Chondrocyte (in vitro differentiated cells): ENCODE measurements around the gene ARHGAP29. TPM values are rescaled to one million over a fixed set of nuclear protein-coding genes. Genes with fewer than 3 reads are reported as not detected.

ENCODE experiments used
- DNase-seq: peaks from one replicate; pipeline ENCODE4 v3.0.0; 2021; ENCODE audit warnings: mixed read lengths, low spot score
- H3K27ac Mint-ChIP-seq: one replicate; pipeline ENCODE4 v1.8.0; 2021; ENCODE audit warnings: mild to moderate bottlenecking, moderate library complexity, mixed read lengths; ENCODE audit not compliant: unreplicated experiment
- H3K27me3 Mint-ChIP-seq: 2 replicates; pipeline ENCODE4 v1.8.0; 2021; ENCODE audit warnings: low read depth, mixed read lengths
- H3K36me3 Mint-ChIP-seq: 2 replicates; pipeline ENCODE4 v1.8.0; 2021; ENCODE audit warnings: low read depth, mixed read lengths
- H3K4me1 Mint-ChIP-seq: 2 replicates; pipeline ENCODE4 v1.8.0; 2021; ENCODE audit warnings: low read depth, mild to moderate bottlenecking, mixed read lengths
- H3K4me3 Mint-ChIP-seq: one replicate; pipeline ENCODE4 v1.8.0; 2021; ENCODE audit warnings: mild to moderate bottlenecking, moderate library complexity, mixed read lengths; ENCODE audit not compliant: unreplicated experiment
- H3K9me3 Mint-ChIP-seq: 2 replicates; pipeline ENCODE4 v1.8.0; 2021; ENCODE audit warnings: low read depth, mixed read lengths
- total RNA-seq: library from RNA; stranded (reverse); gene quantifications from 3 replicates; pipeline ENCODE4 v1.2.1, GENCODE V29; 2021
- TF ChIP-seq, protein P1 (sequence below): fragments of 200-600 bp; sonication (generic); IDR thresholded peaks from 2 replicates; pipeline ENCODE4 v1.5.0; 2021; ENCODE audit warnings: antibody characterized with exemption, mild to moderate bottlenecking, moderate library complexity

ARHGAP29 gene
- total RNA-seq, 1 donor from 2014 or later, result 44.7 TPM

GRCh38 chr1:94265011-94265422 is 27.6 kb upstream of the ARHGAP29 start:
- Mint-ChIP-seq H3K27me3 (no peaks in the 10 kb centered on the region), H3K4me3 (no peak overlapping the region), H3K27ac (no peak overlapping the region), H3K36me3 (no peaks in the 10 kb centered on the region), H3K4me1 (peaks cover 15% of the 10 kb centered on the region), H3K9me3 (no peaks in the 10 kb centered on the region)
- TF ChIP-seq, protein P1, sequence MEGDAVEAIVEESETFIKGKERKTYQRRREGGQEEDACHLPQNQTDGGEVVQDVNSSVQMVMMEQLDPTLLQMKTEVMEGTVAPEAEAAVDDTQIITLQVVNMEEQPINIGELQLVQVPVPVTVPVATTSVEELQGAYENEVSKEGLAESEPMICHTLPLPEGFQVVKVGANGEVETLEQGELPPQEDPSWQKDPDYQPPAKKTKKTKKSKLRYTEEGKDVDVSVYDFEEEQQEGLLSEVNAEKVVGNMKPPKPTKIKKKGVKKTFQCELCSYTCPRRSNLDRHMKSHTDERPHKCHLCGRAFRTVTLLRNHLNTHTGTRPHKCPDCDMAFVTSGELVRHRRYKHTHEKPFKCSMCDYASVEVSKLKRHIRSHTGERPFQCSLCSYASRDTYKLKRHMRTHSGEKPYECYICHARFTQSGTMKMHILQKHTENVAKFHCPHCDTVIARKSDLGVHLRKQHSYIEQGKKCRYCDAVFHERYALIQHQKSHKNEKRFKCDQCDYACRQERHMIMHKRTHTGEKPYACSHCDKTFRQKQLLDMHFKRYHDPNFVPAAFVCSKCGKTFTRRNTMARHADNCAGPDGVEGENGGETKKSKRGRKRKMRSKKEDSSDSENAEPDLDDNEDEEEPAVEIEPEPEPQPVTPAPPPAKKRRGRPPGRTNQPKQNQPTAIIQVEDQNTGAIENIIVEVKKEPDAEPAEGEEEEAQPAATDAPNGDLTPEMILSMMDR, result no peak
- DNase-seq, result no peak

DNA sequence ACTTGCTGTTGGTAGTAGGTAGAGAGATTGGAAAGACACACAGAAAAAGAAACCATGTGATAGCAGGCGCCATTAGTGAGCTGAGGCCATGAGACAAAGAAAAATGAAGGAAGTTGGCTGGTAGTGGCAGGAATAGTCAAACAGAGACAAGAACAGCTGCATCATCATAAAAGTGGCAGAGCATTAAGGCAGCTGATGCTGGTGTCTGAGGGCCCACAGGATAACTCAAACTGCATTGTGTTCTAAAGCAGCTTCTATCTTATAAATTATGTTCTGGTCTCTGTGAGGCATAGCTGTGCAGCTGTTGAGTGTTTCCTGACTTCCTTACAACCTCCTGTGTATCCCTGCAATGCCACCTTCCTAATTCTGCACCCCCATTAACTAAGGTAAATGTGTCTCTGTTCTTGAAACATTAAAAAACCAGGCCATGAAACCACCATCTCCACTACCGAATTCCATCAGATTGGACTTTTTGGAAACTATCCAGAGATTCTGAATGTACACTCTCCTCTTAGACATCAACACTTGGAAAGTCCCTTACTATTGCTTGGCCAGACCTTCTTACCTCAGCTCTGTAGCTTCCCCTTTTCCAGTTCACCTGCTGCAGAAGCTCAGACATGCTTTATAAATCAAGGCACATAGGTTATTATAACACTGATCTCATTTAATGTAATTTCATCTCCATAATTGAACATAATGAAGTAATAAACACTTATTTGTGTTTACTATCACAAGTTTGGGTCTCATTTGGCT is 23.4 kb upstream of the ARHGAP29 start:
- H3K4me3 Mint-ChIP-seq, result no peak overlapping the region

DNA sequence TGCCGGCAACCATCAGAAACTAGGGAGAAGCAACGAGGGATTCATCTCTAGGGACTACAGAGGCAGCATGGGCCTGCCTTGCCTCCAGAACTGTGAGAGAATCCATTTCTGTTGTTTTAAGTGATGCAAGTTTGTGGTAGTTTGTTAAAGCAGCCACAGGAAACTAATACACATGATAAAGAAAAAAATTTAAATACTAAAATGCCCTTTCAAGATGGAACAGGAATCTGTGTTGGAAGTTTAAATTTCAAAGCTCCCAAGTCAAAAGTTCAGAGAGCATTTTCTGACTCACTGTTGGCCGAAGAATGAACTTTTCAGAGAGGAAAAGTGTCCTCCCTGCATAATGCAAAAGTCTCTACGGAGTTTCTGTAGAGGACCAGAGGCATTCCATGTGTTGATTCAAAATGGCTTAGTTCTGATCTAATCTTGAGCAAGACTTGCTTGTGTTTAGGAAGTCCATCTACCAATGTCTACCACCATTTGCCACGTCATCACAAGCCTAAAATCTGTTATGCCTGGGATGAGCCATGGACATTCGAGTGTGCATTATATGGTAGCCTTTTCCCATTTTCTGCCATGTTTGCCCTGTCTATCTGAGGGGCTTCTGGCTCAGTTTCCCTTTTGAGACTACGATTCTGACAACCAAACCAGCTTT is 22.4 kb upstream of the ARHGAP29 start:
- H3K4me3 Mint-ChIP-seq, result no peak overlapping the region
- H3K27me3 Mint-ChIP-seq, result no peaks in the 10 kb centered on the region
- H3K9me3 Mint-ChIP-seq, result peaks cover 4% of the 10 kb centered on the region
- TF ChIP-seq, protein P1, result no peak
- peak overlapping the region; percentile 93 for H3K27ac Mint-ChIP-seq
- peaks cover 26% of the 10 kb centered on the region for H3K4me1 Mint-ChIP-seq
- H3K36me3 Mint-ChIP-seq, result no peaks in the 10 kb centered on the region
- DNase-seq, result no peak

More for the DNA sequence above, 23.4 kb upstream of the ARHGAP29 start:
- Mint-ChIP-seq H3K27me3 (no peaks in the 10 kb centered on the region), H3K36me3 (no peaks in the 10 kb centered on the region), H3K9me3 (peaks cover 4% of the 10 kb centered on the region), H3K27ac (no peak overlapping the region), H3K4me1 (peaks cover 36% of the 10 kb centered on the region)
- no peak for DNase-seq
- TF ChIP-seq, protein P1, result no peak

DNA sequence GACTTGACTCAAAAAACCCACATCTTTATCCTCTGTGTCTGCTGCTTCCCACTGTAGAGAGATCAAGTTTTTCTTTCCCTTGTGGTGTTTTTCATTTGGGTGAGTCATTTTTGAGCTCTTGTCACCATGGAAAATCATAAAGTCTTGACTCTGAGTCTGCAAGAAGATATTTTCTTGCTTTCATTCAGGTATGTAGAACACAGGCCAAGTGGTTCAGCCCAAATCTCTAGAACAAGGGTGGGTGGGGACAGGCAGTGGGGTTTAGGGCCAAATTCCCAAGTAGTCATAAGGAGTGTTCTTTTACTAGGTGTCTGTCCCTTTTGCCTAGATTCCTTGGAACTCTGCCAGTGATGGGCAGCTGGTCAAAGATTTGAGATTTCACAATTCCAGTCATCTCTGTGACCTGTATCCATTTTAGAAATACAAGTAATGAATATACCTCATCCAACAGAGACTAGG is 21.5 kb upstream of the ARHGAP29 start:
- no peak overlapping the region for H3K4me3 Mint-ChIP-seq
- H3K4me1 Mint-ChIP-seq, result peaks cover 23% of the 10 kb centered on the region
- TF ChIP-seq, protein P1, result no peak
- no peak for DNase-seq
- H3K36me3 Mint-ChIP-seq, result no peaks in the 10 kb centered on the region
- H3K27ac Mint-ChIP-seq, result peak overlapping the region; percentile 93
- H3K27me3 Mint-ChIP-seq, result no peaks in the 10 kb centered on the region
- peaks cover 4% of the 10 kb centered on the region for H3K9me3 Mint-ChIP-seq

- no peak for DNase-seq
- Mint-ChIP-seq H3K4me1 (peaks cover 23% of the 10 kb centered on the region), H3K36me3 (no peaks in the 10 kb centered on the region), H3K27ac (peak overlapping the region; percentile 50), H3K27me3 (no peaks in the 10 kb centered on the region), H3K9me3 (peaks cover 4% of the 10 kb centered on the region), H3K4me3 (no peak overlapping the region)
- TF ChIP-seq, protein P1, result no peak
These were observed 20.1 kb upstream of the ARHGAP29 start for GRCh38 chr1:94257444-94257843.
